ENCODE measurements around the gene TTC31. TPM values are rescaled to one million over a fixed set of nuclear protein-coding genes. Genes with fewer than 3 reads are reported as not detected.

TTC31 gene
- total RNA-seq, 1 donor from 2014 or later: 16.8 TPM

DNA sequence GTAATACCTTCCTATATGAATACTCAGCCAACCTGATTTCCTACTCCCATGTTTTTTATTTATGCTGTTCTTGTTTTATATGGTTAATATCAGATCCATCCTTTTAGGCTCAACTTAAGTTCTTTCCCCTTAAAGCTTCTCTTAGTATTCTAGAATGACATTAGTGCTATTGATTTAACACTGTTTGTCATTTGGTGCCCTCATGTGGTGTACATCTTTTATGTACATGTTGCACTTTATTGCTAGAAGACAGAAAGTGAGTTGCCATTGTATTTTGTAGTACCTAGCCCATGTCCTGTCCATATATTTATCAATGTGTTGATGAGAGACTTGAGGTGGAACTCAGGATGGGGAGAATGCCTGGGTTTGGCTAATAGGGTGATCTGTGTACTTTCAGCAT is 49.3 kb downstream of the TTC31 start:
- H3K27me3 Mint-ChIP-seq (ENCODE audit: unreplicated experiment): peaks cover 12% of the 10 kb centered on the region
- no peak overlapping the region for H3K4me3 Mint-ChIP-seq (ENCODE audit: unreplicated experiment)
- TF ChIP-seq, protein P1, sequence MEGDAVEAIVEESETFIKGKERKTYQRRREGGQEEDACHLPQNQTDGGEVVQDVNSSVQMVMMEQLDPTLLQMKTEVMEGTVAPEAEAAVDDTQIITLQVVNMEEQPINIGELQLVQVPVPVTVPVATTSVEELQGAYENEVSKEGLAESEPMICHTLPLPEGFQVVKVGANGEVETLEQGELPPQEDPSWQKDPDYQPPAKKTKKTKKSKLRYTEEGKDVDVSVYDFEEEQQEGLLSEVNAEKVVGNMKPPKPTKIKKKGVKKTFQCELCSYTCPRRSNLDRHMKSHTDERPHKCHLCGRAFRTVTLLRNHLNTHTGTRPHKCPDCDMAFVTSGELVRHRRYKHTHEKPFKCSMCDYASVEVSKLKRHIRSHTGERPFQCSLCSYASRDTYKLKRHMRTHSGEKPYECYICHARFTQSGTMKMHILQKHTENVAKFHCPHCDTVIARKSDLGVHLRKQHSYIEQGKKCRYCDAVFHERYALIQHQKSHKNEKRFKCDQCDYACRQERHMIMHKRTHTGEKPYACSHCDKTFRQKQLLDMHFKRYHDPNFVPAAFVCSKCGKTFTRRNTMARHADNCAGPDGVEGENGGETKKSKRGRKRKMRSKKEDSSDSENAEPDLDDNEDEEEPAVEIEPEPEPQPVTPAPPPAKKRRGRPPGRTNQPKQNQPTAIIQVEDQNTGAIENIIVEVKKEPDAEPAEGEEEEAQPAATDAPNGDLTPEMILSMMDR (IDR thresholded peaks at IDR 0.05; ENCODE audit: unreplicated experiment): no peak
- no peaks in the 10 kb centered on the region for H3K9me3 Mint-ChIP-seq (ENCODE audit: unreplicated experiment)
- peak overlapping the region; percentile 2 for H3K27ac Mint-ChIP-seq (ENCODE audit: unreplicated experiment)
- no peak for DNase-seq (ENCODE audit: low spot score)
- peaks cover 28% of the 10 kb centered on the region for H3K36me3 Mint-ChIP-seq (ENCODE audit: low read depth, unreplicated experiment)
- H3K4me1 Mint-ChIP-seq (ENCODE audit: unreplicated experiment): peaks cover 18% of the 10 kb centered on the region

GRCh38 chr2:74533464-74533863 is 50.6 kb downstream of the TTC31 start:
- Mint-ChIP-seq H3K27ac (ENCODE audit: unreplicated experiment) (no peak overlapping the region), H3K4me1 (ENCODE audit: unreplicated experiment) (peaks cover 12% of the 10 kb centered on the region), H3K4me3 (ENCODE audit: unreplicated experiment) (peak overlapping the region; percentile 17), H3K9me3 (ENCODE audit: unreplicated experiment) (no peaks in the 10 kb centered on the region), H3K27me3 (ENCODE audit: unreplicated experiment) (peaks cover 7% of the 10 kb centered on the region), H3K36me3 (ENCODE audit: low read depth, unreplicated experiment) (peaks cover 16% of the 10 kb centered on the region)
- TF ChIP-seq, protein P1 (IDR thresholded peaks at IDR 0.05; ENCODE audit: unreplicated experiment): no peak
- DNase-seq (ENCODE audit: low spot score): no peak

DNA sequence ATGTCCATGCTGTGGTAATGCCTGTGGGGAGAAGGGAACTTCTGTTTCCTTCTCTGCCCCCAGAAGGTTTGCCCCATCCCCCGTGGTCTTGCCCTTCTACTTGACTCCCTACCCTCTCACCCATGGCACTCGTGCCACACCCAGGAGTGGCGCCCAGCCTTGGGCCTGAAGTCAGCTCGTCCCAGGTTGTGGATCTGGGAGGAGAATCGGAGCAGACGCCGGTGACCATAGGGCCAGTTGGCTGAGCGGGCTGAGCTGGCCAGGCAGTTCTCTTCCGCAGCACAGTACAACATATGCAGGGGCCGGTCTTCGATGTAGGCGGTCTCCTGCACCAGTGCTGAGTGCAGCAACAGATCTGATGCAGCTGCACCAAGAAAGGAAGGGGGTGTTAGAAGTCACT is 51.5 kb downstream of the TTC31 start:
- Mint-ChIP-seq H3K36me3 (ENCODE audit: low read depth, unreplicated experiment) (peaks cover 13% of the 10 kb centered on the region), H3K27me3 (ENCODE audit: unreplicated experiment) (peaks cover 2% of the 10 kb centered on the region), H3K4me1 (ENCODE audit: unreplicated experiment) (peaks cover 5% of the 10 kb centered on the region), H3K9me3 (ENCODE audit: unreplicated experiment) (no peaks in the 10 kb centered on the region), H3K4me3 (ENCODE audit: unreplicated experiment) (no peak overlapping the region), H3K27ac (ENCODE audit: unreplicated experiment) (no peak overlapping the region)
- TF ChIP-seq, protein P1 (IDR thresholded peaks at IDR 0.05; ENCODE audit: unreplicated experiment): no peak
- no peak for DNase-seq (ENCODE audit: low spot score)

DNA sequence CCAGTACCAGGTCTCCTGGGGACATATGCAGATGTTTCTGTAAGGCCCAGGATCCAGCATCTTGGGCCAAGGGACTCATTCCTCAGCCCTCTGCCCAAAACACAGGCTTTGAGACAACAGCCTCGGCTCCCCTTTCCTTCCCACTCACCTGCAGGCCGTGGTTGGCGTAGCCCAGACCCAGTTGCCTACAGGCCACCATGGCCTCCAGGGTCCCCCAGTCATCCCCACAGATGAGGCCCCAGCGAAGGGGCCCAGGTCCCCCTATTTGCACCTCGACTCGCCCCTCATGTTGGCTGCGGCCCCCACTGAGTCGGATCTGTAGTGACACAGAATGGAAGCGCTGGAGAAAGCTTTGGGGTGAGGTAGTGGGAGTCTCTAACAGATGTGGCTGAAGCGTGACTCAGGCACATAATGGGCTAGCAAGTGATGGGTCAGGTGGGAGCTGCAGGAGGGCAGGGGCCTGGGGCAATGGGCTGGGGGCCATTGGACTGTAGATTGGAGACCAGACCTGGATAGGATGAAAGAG is 52.6 kb downstream of the TTC31 start:
- Mint-ChIP-seq H3K4me3 (ENCODE audit: unreplicated experiment) (no peak overlapping the region), H3K9me3 (ENCODE audit: unreplicated experiment) (no peaks in the 10 kb centered on the region), H3K4me1 (ENCODE audit: unreplicated experiment) (peaks cover 5% of the 10 kb centered on the region), H3K36me3 (ENCODE audit: low read depth, unreplicated experiment) (peaks cover 13% of the 10 kb centered on the region), H3K27ac (ENCODE audit: unreplicated experiment) (no peak overlapping the region), H3K27me3 (ENCODE audit: unreplicated experiment) (peaks cover 2% of the 10 kb centered on the region)
- TF ChIP-seq, protein P1 (IDR thresholded peaks at IDR 0.05; ENCODE audit: unreplicated experiment): no peak
- no peak for DNase-seq (ENCODE audit: low spot score)

DNA sequence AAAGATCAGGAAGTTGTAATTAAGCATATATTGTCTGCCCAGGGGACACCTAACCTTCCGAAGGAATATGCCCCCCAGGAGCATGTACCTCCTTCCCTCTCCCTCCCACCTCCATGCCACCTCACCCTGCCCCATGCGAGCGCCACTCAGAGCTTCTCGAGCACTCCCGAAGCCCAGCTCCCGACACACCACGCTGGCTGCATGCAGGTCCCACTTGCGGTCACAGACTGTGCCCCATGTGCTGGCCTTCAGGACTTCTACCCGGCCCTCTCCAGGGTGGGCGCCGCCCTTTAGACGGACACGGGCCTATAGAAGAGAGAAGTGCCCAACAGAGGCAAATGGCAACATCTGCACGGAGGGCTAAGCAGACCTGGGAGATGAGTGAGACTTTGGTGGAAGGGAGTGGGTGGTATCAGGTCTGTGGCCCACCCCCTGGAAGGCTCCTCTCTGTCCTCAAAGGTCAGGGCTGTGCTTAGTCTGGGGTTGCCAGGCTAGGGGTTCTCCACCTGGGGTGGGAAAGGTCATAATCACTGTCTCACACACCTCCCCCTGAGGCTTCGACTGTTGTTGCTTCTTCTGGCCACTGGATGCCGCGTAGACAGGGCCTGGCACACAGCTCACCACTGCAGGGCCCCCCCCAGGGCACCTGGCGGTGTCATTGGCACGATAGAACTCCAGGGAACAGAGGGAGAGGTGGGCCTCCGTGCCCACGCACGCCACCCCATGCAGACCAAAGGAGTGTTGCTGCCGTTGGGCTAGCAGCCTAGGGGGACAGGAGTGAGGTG is 53.5 kb downstream of the TTC31 start:
- H3K27me3 Mint-ChIP-seq (ENCODE audit: unreplicated experiment): peaks cover 2% of the 10 kb centered on the region
- H3K9me3 Mint-ChIP-seq (ENCODE audit: unreplicated experiment): no peaks in the 10 kb centered on the region
- H3K4me1 Mint-ChIP-seq (ENCODE audit: unreplicated experiment): peaks cover 3% of the 10 kb centered on the region
- TF ChIP-seq, protein P1 (IDR thresholded peaks at IDR 0.05; ENCODE audit: unreplicated experiment): no peak
- DNase-seq (ENCODE audit: low spot score): no peak
- H3K4me3 Mint-ChIP-seq (ENCODE audit: unreplicated experiment): no peak overlapping the region
- H3K27ac Mint-ChIP-seq (ENCODE audit: unreplicated experiment): no peak overlapping the region
- H3K36me3 Mint-ChIP-seq (ENCODE audit: low read depth, unreplicated experiment): peaks cover 9% of the 10 kb centered on the region

All from endothelial cell (in vitro differentiated cells).